Ishikawa (cell line): Measurements from ENCODE around the gene RPP14.

Experiments
- CEBPB ChIP-seq: IDR thresholded peaks from 2 replicates; pipeline ENCODE4 v1.6.1; 2012
- CREB1 ChIP-seq: IDR thresholded peaks from 2 replicates; pipeline ENCODE4 v1.6.1; 2012; ENCODE audit warnings: low read depth
- EGR1 ChIP-seq: IDR thresholded peaks from 2 replicates; pipeline ENCODE4 v1.6.1; 2012
- EP300 ChIP-seq: IDR thresholded peaks from 2 replicates; pipeline ENCODE4 v1.6.1; 2012; ENCODE audit warnings: borderline replicate concordance
- FOXM1 ChIP-seq: IDR thresholded peaks from 2 replicates; pipeline ENCODE4 v1.6.1; 2012; ENCODE audit warnings: low read depth, borderline replicate concordance
- NFIC ChIP-seq: IDR thresholded peaks from 2 replicates; pipeline ENCODE4 v1.6.1; 2012
- RAD21 ChIP-seq: IDR thresholded peaks from 2 replicates; pipeline ENCODE4 v1.6.1; 2012; ENCODE audit warnings: low read depth
- REST ChIP-seq: IDR thresholded peaks from 2 replicates; pipeline ENCODE4 v1.6.1; 2012; ENCODE audit warnings: low read depth, mild to moderate bottlenecking
- TAF1 ChIP-seq: IDR thresholded peaks from 2 replicates; pipeline ENCODE4 v1.6.1; 2012; ENCODE audit warnings: low read depth, mild to moderate bottlenecking
- TCF12 ChIP-seq: IDR thresholded peaks from 2 replicates; pipeline ENCODE4 v1.6.1; 2012; ENCODE audit warnings: low read depth
- TEAD4 ChIP-seq: IDR thresholded peaks from 2 replicates; pipeline ENCODE4 v1.6.1; 2012
- USF1 ChIP-seq: IDR thresholded peaks from 2 replicates; pipeline ENCODE4 v1.6.1; 2012
- YY1 ChIP-seq: IDR thresholded peaks from 2 replicates; pipeline ENCODE4 v1.6.1; 2012; ENCODE audit warnings: low read depth
- ZBTB7A ChIP-seq: IDR thresholded peaks from 2 replicates; pipeline ENCODE4 v1.6.1; 2012; ENCODE audit warnings: low read depth
- TF ChIP-seq, protein P1 (sequence below): IDR thresholded peaks from 2 replicates; pipeline ENCODE4 v1.6.1; 2012

The RPP14 gene

DNA sequence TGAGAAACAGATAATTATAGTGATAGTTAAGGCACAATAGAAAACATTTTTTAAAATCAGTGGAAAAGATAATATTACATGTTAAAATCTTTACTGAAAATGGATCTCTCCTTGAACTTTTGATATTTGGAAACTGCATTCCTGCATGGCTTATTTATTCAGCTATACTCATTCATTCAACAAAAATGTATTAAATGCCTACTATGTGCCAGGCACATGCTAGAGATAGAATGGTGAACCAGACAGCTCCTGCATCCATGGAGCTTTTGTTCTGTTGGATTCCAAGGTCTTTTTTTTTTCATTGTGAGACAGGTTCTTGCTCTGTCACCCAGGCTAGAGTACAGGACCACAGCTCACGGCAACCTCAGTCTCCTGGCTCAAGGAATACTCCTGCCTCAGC is 31.1 kb downstream of the RPP14 start:
- TF ChIP-seq EGR1 = no peak
- no peak for TF ChIP-seq TEAD4
- no peak for TF ChIP-seq YY1
- no peak for TF ChIP-seq CREB1
- TF ChIP-seq, protein P1, sequence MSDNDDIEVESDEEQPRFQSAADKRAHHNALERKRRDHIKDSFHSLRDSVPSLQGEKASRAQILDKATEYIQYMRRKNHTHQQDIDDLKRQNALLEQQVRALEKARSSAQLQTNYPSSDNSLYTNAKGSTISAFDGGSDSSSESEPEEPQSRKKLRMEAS = no peak
- TF ChIP-seq RAD21 = no peak
- no peak for TF ChIP-seq REST
- TF ChIP-seq TCF12 = no peak
- no peak for TF ChIP-seq TAF1
- no peak for TF ChIP-seq CEBPB
- no peak for TF ChIP-seq ZBTB7A
- TF ChIP-seq EP300 = no peak
- TF ChIP-seq USF1 = no peak
- no peak for TF ChIP-seq FOXM1
- no peak for TF ChIP-seq NFIC

GRCh38 chr3:58340594-58341244 is 34.7 kb downstream of the RPP14 start:
- no peak for TF ChIP-seq TEAD4
- no peak for TF ChIP-seq CEBPB
- TF ChIP-seq CREB1 = no peak
- no peak for TF ChIP-seq FOXM1
- no peak for TF ChIP-seq YY1
- no peak for TF ChIP-seq USF1
- no peak for TF ChIP-seq TCF12
- TF ChIP-seq ZBTB7A = no peak
- TF ChIP-seq EP300 = no peak
- TF ChIP-seq, protein P1 = no peak
- no peak for TF ChIP-seq REST
- TF ChIP-seq TAF1 = no peak
- TF ChIP-seq EGR1 = no peak
- no peak for TF ChIP-seq NFIC
- no peak for TF ChIP-seq RAD21

- no peak for TF ChIP-seq EGR1
- TF ChIP-seq CREB1 = no peak
- no peak for TF ChIP-seq RAD21
- TF ChIP-seq TEAD4 = no peak
- TF ChIP-seq NFIC = no peak
- TF ChIP-seq TAF1 = no peak
- no peak for TF ChIP-seq FOXM1
- TF ChIP-seq CEBPB = no peak
- no peak for TF ChIP-seq YY1
- no peak for TF ChIP-seq TCF12
- TF ChIP-seq ZBTB7A = no peak
- no peak for TF ChIP-seq EP300
- TF ChIP-seq REST = no peak
- TF ChIP-seq, protein P1 = no peak
- TF ChIP-seq USF1 = no peak
Observed at GRCh38 chr3:58341376-58341775, 35.3 kb downstream of the RPP14 start.
